Breast epithelium (tissue), 4 donors: ENCODE results near the gene GNA12. TPM values are rescaled to one million over a fixed set of nuclear protein-coding genes. Genes with fewer than 3 reads are reported as not detected.

ENCODE experiments used
- DNase-seq, 2 donors: peaks; one replicate each; pipeline ENCODE4 v3.0.0-alpha.2; 2019; ENCODE audit warnings: low spot score in 2 of 2
- H3K27ac ChIP-seq, 2 donors: fragments of 200-600 bp; sonication (generic) in 1 of 2; one replicate each; pipeline ENCODE4 v1.5.1; 2016 to 2019; ENCODE audit warnings: mild to moderate bottlenecking in 1 of 2
- H3K27me3 ChIP-seq, 2 donors: fragments of 200-600 bp; sonication (generic) in 1 of 2; one replicate each; pipeline versions ENCODE4 v1.5.1 to v1.6.0; 2017 to 2019; ENCODE audit warnings: control low read depth in 1 of 2, mild to moderate bottlenecking in 1 of 2
- H3K36me3 ChIP-seq: fragments of 200-600 bp; one replicate; pipeline ENCODE4 v1.5.1; 2019
- H3K4me1 ChIP-seq, 2 donors: fragments of 200-600 bp; sonication (generic); one replicate each; pipeline ENCODE4 v1.5.1; 2016 to 2019; ENCODE audit warnings: control low read depth in 1 of 2
- H3K4me3 ChIP-seq, 3 donors: fragments of 200-600 bp; sonication (generic); 1 replicate in 2 of 3; 2 replicates in 1 of 3; pipeline ENCODE4 v1.5.1; 2016 to 2019; ENCODE audit warnings: mild to moderate bottlenecking in 3 of 3, moderate library complexity in 2 of 3
- H3K9me3 ChIP-seq, 2 donors: fragments of 200-600 bp; sonication (generic) in 1 of 2; one replicate each; pipeline ENCODE4 v1.5.1; 2016 to 2019; ENCODE audit warnings: control low read depth in 1 of 2
- CTCF ChIP-seq, 3 donors: fragments of 450-650 bp; IDR thresholded peaks; one replicate each; pipeline ENCODE4 v1.5.1; 2016 to 2017; ENCODE audit warnings: antibody characterized with exemption in 3 of 3, mild to moderate bottlenecking in 3 of 3, moderate library complexity in 3 of 3
- POLR2A ChIP-seq: fragments of 450-650 bp; IDR thresholded peaks from one replicate; pipeline ENCODE4 v1.6.1; 2016; ENCODE audit warnings: antibody characterized with exemption, mild to moderate bottlenecking, moderate library complexity
- POLR2AphosphoS5 ChIP-seq, 3 donors: sonication (generic); formaldehyde crosslinking; IDR thresholded peaks; one replicate each; pipeline ENCODE4 v1.6.1; 2017; ENCODE audit warnings: antibody characterized with exemption in 3 of 3
- intact Hi-C: fragments of 100-400 bp; cut with DNase I; formaldehyde crosslinking; loops from one replicate; pipeline ENCODE4 v1.15.1; 2023; ENCODE audit warnings: low total_unique reads
- total RNA-seq, 3 donors: library from RNA; depleted of rRNA; stranded (reverse); fragments of >200 nt; gene quantifications; one replicate each; pipeline ENCODE4 v1.1.0, GENCODE V29; 2016

GNA12 gene
- total RNA-seq, 3 donors from 2014 or later, result 11.3 to 31.4 (median 24.9) TPM

GRCh38 chr7:2689951-2690705 is 154.0 kb downstream of the GNA12 start:
- peaks cover 6 to 35% of the 10 kb centered on the region in 2 donors for H3K27me3 ChIP-seq
- no peaks in the 10 kb centered on the region for H3K9me3 ChIP-seq
- peaks cover 0 to 7% of the 10 kb centered on the region in 2 donors for H3K4me1 ChIP-seq
- no peak for TF ChIP-seq POLR2AphosphoS5 (IDR thresholded peaks at IDR 0.05)
- no peak for TF ChIP-seq POLR2A
- TF ChIP-seq CTCF (IDR thresholded peaks at IDR 0.05), result no peak
- no peak overlapping the region for H3K4me3 ChIP-seq
- intact Hi-C loops, result loop anchor here (10.0 kb wide), 1 partner anchor 215 kb away; the partner anchor contains the start of gene GRIFIN
- DNase-seq, result no peak
- no peaks in the 10 kb centered on the region for H3K36me3 ChIP-seq
- no peak overlapping the region for H3K27ac ChIP-seq

GRCh38 chr7:2689343-2689847 is 154.7 kb downstream of the GNA12 start:
- no peaks in the 10 kb centered on the region for H3K36me3 ChIP-seq
- peaks cover 0 to 7% of the 10 kb centered on the region in 2 donors for H3K4me1 ChIP-seq
- H3K27ac ChIP-seq, result no peak overlapping the region
- H3K4me3 ChIP-seq, result peak overlapping the region in 1 of 3 donors; percentile 67
- no peak for DNase-seq
- no peaks in the 10 kb centered on the region for H3K9me3 ChIP-seq
- intact Hi-C loops, result loop anchor here (10.0 kb wide), 1 partner anchor 215 kb away; the partner anchor contains the start of gene GRIFIN
- TF ChIP-seq POLR2A (no peak), POLR2AphosphoS5 (IDR thresholded peaks at IDR 0.05) (no peak), CTCF (IDR thresholded peaks at IDR 0.05) (no peak)
- H3K27me3 ChIP-seq, result peaks cover 6 to 35% of the 10 kb centered on the region in 2 donors

- DNase-seq, result no peak
- Histone ChIP-seq H3K4me3 (peak overlapping the region; percentile 10 to 67 (median 38)), H3K27me3 (peaks cover 6 to 35% of the 10 kb centered on the region in 2 donors), H3K27ac (no peak overlapping the region), H3K4me1 (peaks cover 0 to 7% of the 10 kb centered on the region in 2 donors), H3K9me3 (no peaks in the 10 kb centered on the region), H3K36me3 (no peaks in the 10 kb centered on the region)
- no peak for TF ChIP-seq POLR2AphosphoS5 (IDR thresholded peaks at IDR 0.05)
- TF ChIP-seq CTCF (IDR thresholded peaks at IDR 0.05), result no peak
- TF ChIP-seq POLR2A, result no peak
- intact Hi-C loops, result loop anchor here (10.0 kb wide), 1 partner anchor 214 kb away; the partner anchor contains the start of gene GRIFIN
Measured at GRCh38 chr7:2688409-2689342, 155.4 kb downstream of the GNA12 start.

- no peak for DNase-seq
- Histone ChIP-seq H3K27me3 (peaks cover 6 to 35% of the 10 kb centered on the region in 2 donors), H3K36me3 (no peaks in the 10 kb centered on the region), H3K27ac (no peak within 1 kb of the TSS), H3K4me3 (peak within 1 kb of the TSS; percentile 10 to 67 (median 38)), H3K9me3 (no peaks in the 10 kb centered on the region), H3K4me1 (peaks cover 0 to 7% of the 10 kb centered on the region in 2 donors)
- intact Hi-C loops, result loop anchor here (10.0 kb wide), 1 partner anchor 213 kb away; the partner anchor contains the start of gene GRIFIN
- TF ChIP-seq CTCF (IDR thresholded peaks at IDR 0.05), result no peak
Measured at GRCh38 chr7:2687881-2688318, 156.2 kb downstream of the GNA12 start, which contains the start of gene AMZ1. AMZ1 (plus strand) TSS chr7:2688202; CDS start chr7:2700452, 12,250 bp downstream.
